GM19043 (cell line): ENCODE results near the gene TCF15.

Experiments
- ATAC-seq: cut with Tn5 transposase; IDR thresholded peaks from one replicate; pipeline ENCODE4 v1.9.1; 2021; ENCODE audit warnings: low read depth; ENCODE audit not compliant: unreplicated experiment

The TCF15 gene

DNA sequence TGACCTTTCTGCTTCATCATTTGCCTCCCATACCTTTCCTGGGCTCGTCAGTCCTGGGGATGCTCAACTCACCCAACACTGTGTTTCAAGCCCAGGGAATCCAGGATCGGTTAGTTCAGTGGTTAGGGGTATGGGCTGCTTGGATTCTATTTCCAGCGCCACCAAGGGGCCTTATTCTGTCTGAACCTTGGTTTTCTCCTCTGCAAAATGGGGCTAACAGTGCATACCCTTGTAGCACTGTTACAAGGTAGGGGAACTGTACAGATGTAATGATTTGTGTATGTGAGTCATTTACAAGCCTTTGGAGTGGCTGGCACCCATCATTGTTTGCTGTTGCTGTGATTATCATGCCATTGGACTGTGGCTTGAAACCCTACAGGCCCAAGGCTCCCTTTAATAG lies 52.0 kb downstream of the TCF15 start:
- no peak for ATAC-seq

DNA sequence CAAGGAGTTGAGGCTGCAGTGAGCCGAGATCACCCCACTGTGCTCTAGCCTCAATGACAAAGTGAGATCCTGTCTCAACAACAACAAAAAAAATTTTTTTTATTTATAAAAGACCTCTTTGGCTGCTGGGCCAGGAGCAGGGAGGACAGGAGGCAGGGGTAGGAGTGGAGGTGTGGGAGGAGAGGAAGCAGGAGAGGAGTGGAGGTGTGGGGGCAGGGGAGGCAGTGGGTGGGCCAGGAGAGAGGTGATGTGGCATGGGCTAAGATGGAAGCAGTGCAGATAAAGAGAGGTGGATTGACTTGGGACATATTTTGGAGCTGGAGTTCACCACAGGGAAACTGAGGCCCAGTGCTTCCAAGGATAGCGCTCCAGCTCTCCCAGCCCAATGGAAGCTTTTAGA lies 53.1 kb downstream of the TCF15 start:
- no peak for ATAC-seq

- no peak for ATAC-seq
Observed at GRCh38 chr20:555976-556385, 54.1 kb downstream of the TCF15 start.
